HG03575 (cell line): Measurements from ENCODE around the gene E2F7.

Experiments
- ATAC-seq: cut with Tn5 transposase; IDR thresholded peaks from one replicate; pipeline ENCODE4 v1.9.1; 2021; ENCODE audit not compliant: unreplicated experiment, insufficient number of reproducible peaks, low FRiP score; ENCODE audit errors: extremely low read depth

The E2F7 gene

GRCh38 chr12:77070382-77070781 is 5.0 kb upstream of the E2F7 start:
- peak; percentile 49 for ATAC-seq

GRCh38 chr12:77064896-77065360 is 441 bp downstream of the E2F7 start:
- ATAC-seq = no peak

GRCh38 chr12:77062846-77063461 is 2.4 kb downstream of the E2F7 start:
- ATAC-seq = peak; percentile 24

- no peak for ATAC-seq
These were observed 3.0 kb downstream of the E2F7 start for GRCh38 chr12:77062396-77062795.

GRCh38 chr12:77060883-77061240 is 4.5 kb downstream of the E2F7 start:
- peak; percentile 15 for ATAC-seq

GRCh38 chr12:77060136-77060882 is 5.1 kb downstream of the E2F7 start:
- ATAC-seq = peak; percentile 71

GRCh38 chr12:77058740-77059139 is 6.6 kb downstream of the E2F7 start:
- ATAC-seq = no peak

GRCh38 chr12:77054851-77055250 is 10.5 kb downstream of the E2F7 start:
- no peak for ATAC-seq

GRCh38 chr12:77053259-77053658 is 12.1 kb downstream of the E2F7 start:
- ATAC-seq = no peak

- ATAC-seq = peak; percentile 90
These were observed 15.5 kb downstream of the E2F7 start for GRCh38 chr12:77049767-77050353.

GRCh38 chr12:77047341-77048109 is 17.8 kb downstream of the E2F7 start:
- ATAC-seq = no peak

GRCh38 chr12:77046468-77046867 is 18.9 kb downstream of the E2F7 start:
- no peak for ATAC-seq

GRCh38 chr12:77045183-77045582 is 20.2 kb downstream of the E2F7 start:
- no peak for ATAC-seq

- no peak for ATAC-seq
These were observed 20.6 kb downstream of the E2F7 start for GRCh38 chr12:77044721-77045120.

GRCh38 chr12:77042833-77043232 is 22.5 kb downstream of the E2F7 start:
- no peak for ATAC-seq

- ATAC-seq = no peak
These were observed 25.1 kb downstream of the E2F7 start for GRCh38 chr12:77040231-77040630.

GRCh38 chr12:77035226-77035625 is 30.1 kb downstream of the E2F7 start:
- no peak for ATAC-seq

GRCh38 chr12:77033658-77034536 is 31.5 kb downstream of the E2F7 start:
- ATAC-seq = no peak

GRCh38 chr12:77032406-77032805 is 33.0 kb downstream of the E2F7 start:
- ATAC-seq = no peak
